Ishikawa (cell line): Measurements from ENCODE around the gene PDE1C.

Experiments
- CEBPB ChIP-seq: IDR thresholded peaks from 2 replicates; pipeline ENCODE4 v1.6.1; 2012
- EGR1 ChIP-seq: IDR thresholded peaks from 2 replicates; pipeline ENCODE4 v1.6.1; 2012
- EP300 ChIP-seq: IDR thresholded peaks from 2 replicates; pipeline ENCODE4 v1.6.1; 2012; ENCODE audit warnings: borderline replicate concordance
- NFIC ChIP-seq: IDR thresholded peaks from 2 replicates; pipeline ENCODE4 v1.6.1; 2012
- REST ChIP-seq: IDR thresholded peaks from 2 replicates; pipeline ENCODE4 v1.6.1; 2012; ENCODE audit warnings: low read depth, mild to moderate bottlenecking
- TAF1 ChIP-seq: IDR thresholded peaks from 2 replicates; pipeline ENCODE4 v1.6.1; 2012; ENCODE audit warnings: low read depth, mild to moderate bottlenecking
- TEAD4 ChIP-seq: IDR thresholded peaks from 2 replicates; pipeline ENCODE4 v1.6.1; 2012
- USF1 ChIP-seq: IDR thresholded peaks from 2 replicates; pipeline ENCODE4 v1.6.1; 2012
- YY1 ChIP-seq: IDR thresholded peaks from 2 replicates; pipeline ENCODE4 v1.6.1; 2012; ENCODE audit warnings: low read depth

- TF ChIP-seq REST (no peak), TAF1 (no peak), EP300 (no peak), TEAD4 (no peak), CEBPB (no peak), USF1 (no peak), YY1 (no peak), EGR1 (no peak), NFIC (no peak)
Observed at GRCh38 chr7:31922848-31923247, 147.4 kb downstream of the PDE1C start.
